GM12878 (cell line): Measurements from ENCODE around the gene NAV1. TPM values are rescaled to one million over a fixed set of nuclear protein-coding genes. Genes with fewer than 3 reads are reported as not detected.

Experiments used
- ATAC-seq: fragments of 200-7000 bp; cut with Tn5 transposase; 3 replicates; pipeline ENCODE4 v1.9.1; 2020; ENCODE audit warnings: mild to moderate bottlenecking, moderate library complexity
- BruUV-seq: library from RNA; stranded (reverse); fragments of 400-500 nt; replicated peaks from 2 replicates; lab custom pipeline; 2021; lab: Mats Ljungman, UMichigan
- CTCF ChIA-PET: fragments of 300-600 bp; sonication (Branson Sonifier 250); formaldehyde crosslinking; extraction: SDS; loops from one replicate; lab custom pipeline; 2021; ENCODE audit warnings: inconsistent platforms; lab: Yijun Ruan, JAX
- POLR2A ChIA-PET: fragments of 350-600 bp; formaldehyde crosslinking; extraction: SDS; loops from one replicate; lab custom pipeline; 2021; ENCODE audit warnings: inconsistent platforms; lab: Charles Lee
- RAD21 ChIA-PET: fragments of 300-600 bp; sonication (Branson Sonifier 250); formaldehyde crosslinking; loops from one replicate; lab custom pipeline; 2023; ENCODE audit warnings: antibody characterized with exemption; ENCODE audit not compliant: unreplicated experiment; lab: Charles Lee
- SMC1A ChIA-PET: fragments of 300-600 bp; sonication (Branson Sonifier 250); formaldehyde crosslinking; loops from one replicate; lab custom pipeline; 2023; ENCODE audit not compliant: unreplicated experiment, uncharacterized antibody; lab: Charles Lee
- DNase-seq: peaks from one replicate; pipeline ENCODE4 v3.0.0-alpha.2; 2011; ENCODE audit warnings: low read depth, low spot score
- FAIRE-seq: peaks from 3 replicates; lab custom pipeline; 2011; peaks lifted over from hg19 to GRCh38; lab: Jason Lieb, UNC
- H2AFZ ChIP-seq: 2 replicates; pipeline ENCODE4 v1.6.0; 2011; ENCODE audit warnings: low read depth, low read length, control low read depth; ENCODE audit not compliant: control insufficient read depth
- H3K27ac ChIP-seq: 2 replicates; pipeline ENCODE4 v1.5.1; 2011; ENCODE audit warnings: control low read depth; ENCODE audit not compliant: control insufficient read depth, insufficient read depth
- H3K27me3 ChIP-seq, 2 experiments: replicated peaks in 1 of 2; 2 replicates each; pipeline versions ENCODE4 v1.6.0 to v1.6.1; 2011; ENCODE audit warnings: low read length in 1 of 2; ENCODE audit not compliant: control insufficient read depth in 2 of 2, insufficient read depth in 2 of 2
- H3K36me3 ChIP-seq, 2 experiments: 2 replicates each; pipeline ENCODE4 v1.5.1; 2011; ENCODE audit warnings: low read length in 1 of 2; ENCODE audit not compliant: control insufficient read depth in 2 of 2, insufficient read depth in 2 of 2
- H3K4me1 ChIP-seq: 2 replicates; pipeline ENCODE4 v1.6.1; 2011; ENCODE audit warnings: mild to moderate bottlenecking, low read length, moderate library complexity, mixed read lengths; ENCODE audit not compliant: control insufficient read depth, insufficient read depth
- H3K4me2 ChIP-seq: 2 replicates; pipeline ENCODE4 v1.6.0; 2011; ENCODE audit warnings: control low read depth; ENCODE audit not compliant: control insufficient read depth, insufficient read depth
- H3K4me3 ChIP-seq: fragments of 200-600 bp; sonication (generic); 2 replicates; pipeline ENCODE4 v1.5.1; 2016
- H3K79me2 ChIP-seq: 2 replicates; pipeline ENCODE4 v1.6.0; 2011; ENCODE audit warnings: low read length; ENCODE audit not compliant: control insufficient read depth, insufficient read depth
- H3K9ac ChIP-seq: 2 replicates; pipeline ENCODE4 v1.8.0; 2011; ENCODE audit warnings: low read length, control low read depth, mixed read lengths; ENCODE audit not compliant: control insufficient read depth, insufficient read depth
- H3K9me3 ChIP-seq: replicated peaks from 3 replicates; pipeline ENCODE4 v1.5.1; 2011; ENCODE audit warnings: mild to moderate bottlenecking, low read length; ENCODE audit not compliant: control insufficient read depth, insufficient read depth
- H4K20me1 ChIP-seq: 2 replicates; pipeline ENCODE4 v1.6.0; 2011; ENCODE audit not compliant: control insufficient read depth, insufficient read depth
- CBX5 ChIP-seq: sonication (generic); IDR thresholded peaks from 2 replicates; pipeline ENCODE4 v1.6.1; 2016; ENCODE audit warnings: low read depth, moderate library complexity, mild to moderate bottlenecking, inconsistent platforms
- EZH2 ChIP-seq: IDR thresholded peaks from 2 replicates; pipeline ENCODE4 v1.6.1; 2012; ENCODE audit warnings: low read depth, mild to moderate bottlenecking, control low read depth, inconsistent platforms, low read length, borderline replicate concordance; ENCODE audit not compliant: control insufficient read depth
- FOS ChIP-seq: IDR thresholded peaks from 3 replicates; pipeline ENCODE4 v1.6.1; 2011; ENCODE audit warnings: borderline replicate concordance; ENCODE audit not compliant: insufficient read length; ENCODE audit errors: extremely low read depth
- FOXM1 ChIP-seq: IDR thresholded peaks from 2 replicates; pipeline ENCODE4 v1.6.1; 2012; ENCODE audit warnings: low read depth, mild to moderate bottlenecking, inconsistent platforms, low read length, moderate library complexity
- KAT2A ChIP-seq: conservative IDR thresholded peaks from 2 replicates; pipeline ENCODE4 v1.6.1; 2011; ENCODE audit warnings: low read depth, low read length; ENCODE audit not compliant: control insufficient read depth
- NBN ChIP-seq: fragments of 450-650 bp; IDR thresholded peaks from 2 replicates; pipeline ENCODE4 v1.6.1; 2016
- POLR2AphosphoS2 ChIP-seq: IDR thresholded peaks from 2 replicates; pipeline ENCODE4 v1.6.1; 2011; ENCODE audit warnings: low read depth, mild to moderate bottlenecking, low read length, improper control_type of control experiment, moderate library complexity
- RB1 ChIP-seq: fragments of 450-650 bp; formaldehyde crosslinking; IDR thresholded peaks from 2 replicates; pipeline ENCODE4 v1.6.1; 2017; ENCODE audit warnings: mild to moderate bottlenecking, borderline replicate concordance
- RELA ChIP-seq: fragments of 450-650 bp; IDR thresholded peaks from 2 replicates; pipeline ENCODE4 v1.8.0; 2014; ENCODE audit warnings: borderline replicate concordance; ENCODE audit not compliant: partially characterized antibody
- RFX5 ChIP-seq: IDR thresholded peaks from 2 replicates; pipeline ENCODE4 v1.6.1; 2011; ENCODE audit warnings: low read depth, low read length, improper control_type of control experiment
- SMARCA5 ChIP-seq: fragments of 450-650 bp; IDR thresholded peaks from 2 replicates; pipeline ENCODE4 v1.6.1; 2017; ENCODE audit warnings: mild to moderate bottlenecking
- SREBF1 ChIP-seq: IDR thresholded peaks from 2 replicates; pipeline ENCODE4 v1.6.1; 2012; ENCODE audit warnings: mild to moderate bottlenecking, low read length
- SRF ChIP-seq, 2 experiments: IDR thresholded peaks; 2 replicates each; pipeline ENCODE4 v1.6.1; 2011; ENCODE audit warnings: low read depth in 2 of 2, low read length in 2 of 2, mild to moderate bottlenecking in 1 of 2, moderate library complexity in 1 of 2
- STAT1 ChIP-seq: fragments of 450-650 bp; conservative IDR thresholded peaks from 2 replicates; pipeline ENCODE4 v1.6.1; 2014; ENCODE audit warnings: antibody characterized with exemption, mild to moderate bottlenecking
- STAT3 ChIP-seq: IDR thresholded peaks from 2 replicates; pipeline ENCODE4 v1.6.1; 2011; ENCODE audit warnings: low read depth, low read length, improper control_type of control experiment
- TARDBP ChIP-seq: IDR thresholded peaks from 2 replicates; pipeline ENCODE4 v1.6.1; 2016; ENCODE audit warnings: borderline replicate concordance
- WGBS: methylation state at CpG from one replicate; pipeline ENCODE4 v1.1.6; 2016; ENCODE audit warnings: low lambda C conversion rate; ENCODE audit not compliant: insufficient replicate concordance, insufficient coverage; ENCODE audit errors: missing lambda C conversion rate; 5-methylcytosine and 5-hydroxymethylcytosine counted together
- in situ Hi-C: fragments of 300-500 bp; cut with MboI; formaldehyde crosslinking; loops from 9 replicates; pipeline ENCODE4 v1.14.3; 2018; ENCODE audit warnings: mixed read lengths
- intact Hi-C: fragments of 100-400 bp; cut with micrococcal nuclease; formaldehyde crosslinking; loops from one replicate; pipeline ENCODE4 v1.14.2; 2022; ENCODE audit not compliant: unreplicated experiment
- polyA plus RNA-seq, 11 experiments: library from polyadenylated mRNA; depleted of rRNA in 4 of 11; unstranded in 6 of 11; stranded (reverse) in 5 of 11; fragments of >200 nt; fragmentation: Nextera tagmentation in 4 of 11; fragmentation: Illumina TruSeq in 1 of 11; extraction: Ambion mirVana in 4 of 11; extraction: Trizol in 1 of 11; gene quantifications; 1 replicate in 1 of 11; 2 replicates in 10 of 11; pipeline versions ENCODE4 v1.2.1 to v1.2.3, GENCODE V29; 2011 to 2016; ENCODE audit warnings: inconsistent platforms in 2 of 11, missing spikeins in 2 of 11, low read depth in 1 of 11
- total RNA-seq, 4 experiments: library from RNA; depleted of rRNA in 3 of 4; stranded (reverse); fragments of >200 nt in 3 of 4; fragmentation: Illumina TruSeq in 1 of 4; extraction: Trizol in 1 of 4; gene quantifications; 2 replicates each; pipeline versions ENCODE4 v1.2.1 to v1.2.3, GENCODE V29; 2013 to 2021
- TF ChIP-seq, protein P1 (sequence below): IDR thresholded peaks from 2 replicates; pipeline ENCODE4 v1.6.1; 2012; ENCODE audit warnings: low read depth, low read length, improper control_type of control experiment

The NAV1 gene
- total and polyA plus RNA-seq, 10 of the 15 experiments (the other 5 are each of a cell fraction or from before 2014, with no cell fraction given) = 0.04 to 1.3 (median 0.36) TPM

DNA sequence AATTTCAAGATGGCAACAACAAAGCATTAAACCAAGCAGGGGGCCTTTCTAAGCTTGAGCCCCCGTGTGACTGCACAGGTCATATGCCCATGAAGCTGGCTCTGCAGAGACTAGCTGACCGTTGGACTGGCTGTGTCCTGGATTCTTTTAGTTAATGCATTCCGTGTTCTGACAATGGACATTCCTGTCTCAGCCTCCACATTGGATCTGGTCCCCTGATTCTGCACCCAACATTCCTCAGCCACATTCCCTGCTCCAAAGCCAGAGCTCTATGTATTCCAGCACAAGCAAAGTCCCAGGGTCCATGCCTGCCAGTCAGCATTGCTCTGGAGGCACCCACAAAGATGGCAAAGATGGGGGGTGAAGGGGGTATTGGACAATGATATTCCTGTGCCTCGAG is 5.1 kb upstream of the NAV1 start:
- POLR2A ChIA-PET = no interaction called here
- Histone ChIP-seq H3K9me3 (no peaks in the 10 kb centered on the region), H3K27ac (no peak overlapping the region), H3K36me3 (no peaks in the 10 kb centered on the region), H3K4me3 (no peak overlapping the region), H3K9ac (no peak overlapping the region), H3K79me2 (no peaks in the 10 kb centered on the region), H3K4me1 (no peaks in the 10 kb centered on the region), H4K20me1 (0 out of 2 replicates have a peak, but pooled peaks cover 5% of the 10 kb centered on the region), H3K27me3 (peaks cover 4 to 19% of the 10 kb centered on the region in 2 experiments), H3K4me2 (no peak overlapping the region), H2AFZ (no peak overlapping the region)
- SMC1A ChIA-PET = interaction anchor here (1.4 to 1.5 kb wide), 2 partner anchors 12 to 21 kb away, joined by 3 to 4 read pairs; no protein-coding TSS in a partner anchor
- RAD21 ChIA-PET = no interaction called here
- intact Hi-C loops (no loop called here), in situ Hi-C loops (no loop called here)
- ATAC-seq (no peak), FAIRE-seq (no peak), DNase-seq (no peak)
- CTCF ChIA-PET = interaction anchor here (1.0 to 5.9 kb wide), 5 partner anchors 20 to 303 kb away, joined by 3 to 47 read pairs (median 3); no protein-coding TSS in a partner anchor
- TF ChIP-seq RELA (no peak), RB1 (no peak), NBN (no peak), FOXM1 (no peak)
- BruUV-seq = no TSS peak
- WGBS = 67% methylated on average over 4 of the region's 4 CpGs

DNA sequence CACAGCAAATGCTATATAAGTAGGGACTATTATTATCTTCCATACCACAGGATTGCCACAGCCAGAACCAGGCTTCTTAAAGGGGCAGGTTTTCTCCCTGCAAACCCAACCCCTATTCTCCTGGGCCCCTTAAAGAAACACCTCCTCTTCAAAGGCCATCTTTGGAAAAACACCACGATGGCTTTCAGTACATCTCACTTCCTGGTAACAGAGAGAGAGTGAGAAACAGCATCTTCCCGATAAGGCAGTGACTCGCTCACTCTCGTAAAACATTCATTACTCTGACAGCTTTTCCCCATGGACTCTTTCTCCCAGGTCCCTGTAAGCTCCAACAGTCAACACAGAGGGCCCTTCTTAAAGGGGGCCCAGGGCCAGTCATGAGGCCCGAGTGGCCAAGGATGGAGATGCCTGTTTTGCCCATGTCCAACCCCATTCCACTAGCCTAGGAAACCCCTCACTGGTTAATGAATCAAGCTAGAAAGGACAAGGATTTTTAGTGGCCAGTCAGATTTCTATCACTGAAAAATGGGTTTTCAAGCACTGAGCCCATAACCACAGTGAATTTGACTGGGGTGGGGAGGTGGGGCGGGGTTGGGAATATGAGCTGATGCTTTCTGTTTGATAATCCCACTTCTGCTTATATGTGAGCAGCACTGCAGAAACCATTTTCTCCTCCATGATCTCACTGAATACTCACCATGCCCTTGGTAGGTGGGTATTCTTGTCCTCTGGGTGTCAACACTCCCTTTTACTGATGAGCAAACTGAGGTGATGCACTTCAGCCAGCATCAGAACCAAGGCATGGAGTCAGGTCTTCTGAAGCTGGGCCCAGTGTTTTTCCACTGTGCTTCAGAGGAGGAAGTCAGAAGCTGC is 3.6 kb upstream of the NAV1 start:
- BruUV-seq = no TSS peak
- in situ Hi-C loops (no loop called here), intact Hi-C loops (no loop called here)
- RAD21 ChIA-PET = interaction anchor here (0.6 to 1.4 kb wide), 3 partner anchors 17 to 173 kb away, joined by 3 to 5 read pairs (median 3); no protein-coding TSS in a partner anchor
- TF ChIP-seq STAT3 = no peak
- TF ChIP-seq KAT2A = no peak
- no peak for TF ChIP-seq SRF (IDR thresholded peaks at IDR 0.05; ENCODE audit: low read depth in 2 of 2, low read length in 2 of 2)
- no peak for TF ChIP-seq EZH2
- no peak for TF ChIP-seq SREBF1
- TF ChIP-seq POLR2AphosphoS2 = no peak
- TF ChIP-seq STAT1 = no peak
- TF ChIP-seq FOS = no peak
- TF ChIP-seq, protein P1, sequence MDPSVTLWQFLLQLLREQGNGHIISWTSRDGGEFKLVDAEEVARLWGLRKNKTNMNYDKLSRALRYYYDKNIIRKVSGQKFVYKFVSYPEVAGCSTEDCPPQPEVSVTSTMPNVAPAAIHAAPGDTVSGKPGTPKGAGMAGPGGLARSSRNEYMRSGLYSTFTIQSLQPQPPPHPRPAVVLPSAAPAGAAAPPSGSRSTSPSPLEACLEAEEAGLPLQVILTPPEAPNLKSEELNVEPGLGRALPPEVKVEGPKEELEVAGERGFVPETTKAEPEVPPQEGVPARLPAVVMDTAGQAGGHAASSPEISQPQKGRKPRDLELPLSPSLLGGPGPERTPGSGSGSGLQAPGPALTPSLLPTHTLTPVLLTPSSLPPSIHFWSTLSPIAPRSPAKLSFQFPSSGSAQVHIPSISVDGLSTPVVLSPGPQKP = no peak
- no peak for TF ChIP-seq SMARCA5
- TF ChIP-seq TARDBP = no peak
- no peak for TF ChIP-seq RELA
- no peak for TF ChIP-seq CBX5
- TF ChIP-seq RFX5 = no peak
- SMC1A ChIA-PET = interaction anchor here (1.4 kb wide), 1 partner anchor 14 kb away, joined by 3 read pairs; no protein-coding TSS in a partner anchor
- Histone ChIP-seq H3K4me3 (no peak overlapping the region), H3K27ac (no peak overlapping the region), H3K9me3 (no peaks in the 10 kb centered on the region), H3K27me3 (peaks cover 13 to 29% of the 10 kb centered on the region in 2 experiments), H4K20me1 (0 out of 2 replicates have a peak, but pooled peaks cover 5% of the 10 kb centered on the region), H2AFZ (no peak overlapping the region), H3K9ac (no peak overlapping the region), H3K4me2 (no peak overlapping the region), H3K4me1 (no peaks in the 10 kb centered on the region), H3K79me2 (no peaks in the 10 kb centered on the region), H3K36me3 (no peaks in the 10 kb centered on the region)
- ATAC-seq (no peak), FAIRE-seq (no peak), DNase-seq (no peak)
- POLR2A ChIA-PET = no interaction called here
- WGBS = 44% methylated on average over 5 of the region's 6 CpGs
- CTCF ChIA-PET = interaction anchor here (0.7 to 5.9 kb wide), 6 partner anchors 10 to 53 kb away, joined by 3 to 47 read pairs (median 3); no protein-coding TSS in a partner anchor
